GM19099 (cell line): Measurements from ENCODE around the gene MINDY4.

Source experiments
- POLR2A ChIP-seq: IDR thresholded peaks from 3 replicates; pipeline ENCODE4 v1.6.1; 2011; ENCODE audit warnings: low read depth; ENCODE audit not compliant: insufficient read length; ENCODE audit errors: extremely low read depth

Gene MINDY4

DNA sequence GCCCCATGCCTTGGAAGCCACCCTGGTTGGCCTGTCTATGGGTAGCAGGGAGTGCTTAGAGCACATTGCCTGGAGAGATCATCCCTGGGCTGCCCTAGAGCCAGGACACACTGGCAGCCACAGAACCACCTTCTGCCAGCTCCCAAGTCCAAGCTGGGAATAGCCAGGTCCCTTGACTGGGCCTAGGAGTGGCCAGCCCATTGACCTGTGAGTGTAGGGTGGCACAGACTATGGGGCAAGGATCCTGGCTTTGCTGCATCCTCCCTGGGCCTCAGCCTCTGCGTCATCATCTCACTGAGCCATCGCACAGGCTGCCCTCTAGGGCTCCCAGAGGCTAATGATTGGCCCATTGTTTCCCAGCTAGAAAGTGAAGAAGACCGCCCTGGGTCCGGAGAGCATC is 147.5 kb downstream of the MINDY4 start:
- no peak for TF ChIP-seq POLR2A

GRCh38 chr7:30920021-30920583 is 148.9 kb downstream of the MINDY4 start:
- TF ChIP-seq POLR2A, result no peak

DNA sequence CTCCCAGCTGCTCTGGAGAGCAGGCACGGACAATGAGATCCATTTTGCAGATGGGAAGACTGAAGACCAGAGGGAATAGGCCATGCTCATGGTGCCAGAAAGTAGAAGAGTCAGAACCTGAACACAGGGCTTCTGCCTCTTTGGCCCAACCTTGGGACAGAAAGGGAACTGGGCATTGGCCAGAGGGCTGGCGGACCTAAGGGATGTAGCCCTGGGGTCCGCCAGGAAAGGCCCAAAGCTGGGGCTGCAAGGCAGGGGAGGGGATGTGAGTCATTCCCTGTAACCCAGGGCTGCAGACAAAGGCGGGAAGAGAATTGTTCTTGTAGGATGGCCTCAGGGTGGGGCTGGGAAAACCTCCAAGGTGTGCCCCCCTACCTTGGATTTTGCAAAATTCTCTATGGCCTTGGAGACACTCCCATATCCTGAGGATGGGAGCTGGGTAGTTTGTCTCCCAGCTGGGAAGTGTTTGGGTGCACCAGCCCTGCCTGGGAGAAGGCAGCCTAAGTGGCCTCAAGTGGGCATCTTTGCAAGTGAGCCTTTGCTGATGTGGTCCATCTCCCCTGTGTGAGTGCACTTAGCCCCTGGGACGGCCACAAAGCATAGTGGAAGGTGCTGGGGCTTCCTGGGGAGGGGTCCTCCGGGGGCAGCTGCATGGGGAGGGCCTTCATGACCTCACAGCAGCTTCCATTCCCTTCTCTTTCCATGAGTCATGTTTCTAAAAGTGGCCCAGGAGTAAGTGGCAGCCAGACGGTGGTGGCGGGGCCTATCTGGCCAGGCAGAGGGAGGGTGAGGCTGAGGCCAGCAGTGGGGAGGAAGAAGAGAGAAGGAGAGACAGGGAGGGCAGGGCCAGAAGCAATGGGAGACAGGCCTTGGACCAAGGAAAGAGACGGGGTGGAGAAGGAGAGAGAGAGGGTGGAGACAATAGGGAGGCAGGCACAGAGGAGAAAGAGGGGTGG is 149.6 kb downstream of the MINDY4 start:
- no peak for TF ChIP-seq POLR2A

DNA sequence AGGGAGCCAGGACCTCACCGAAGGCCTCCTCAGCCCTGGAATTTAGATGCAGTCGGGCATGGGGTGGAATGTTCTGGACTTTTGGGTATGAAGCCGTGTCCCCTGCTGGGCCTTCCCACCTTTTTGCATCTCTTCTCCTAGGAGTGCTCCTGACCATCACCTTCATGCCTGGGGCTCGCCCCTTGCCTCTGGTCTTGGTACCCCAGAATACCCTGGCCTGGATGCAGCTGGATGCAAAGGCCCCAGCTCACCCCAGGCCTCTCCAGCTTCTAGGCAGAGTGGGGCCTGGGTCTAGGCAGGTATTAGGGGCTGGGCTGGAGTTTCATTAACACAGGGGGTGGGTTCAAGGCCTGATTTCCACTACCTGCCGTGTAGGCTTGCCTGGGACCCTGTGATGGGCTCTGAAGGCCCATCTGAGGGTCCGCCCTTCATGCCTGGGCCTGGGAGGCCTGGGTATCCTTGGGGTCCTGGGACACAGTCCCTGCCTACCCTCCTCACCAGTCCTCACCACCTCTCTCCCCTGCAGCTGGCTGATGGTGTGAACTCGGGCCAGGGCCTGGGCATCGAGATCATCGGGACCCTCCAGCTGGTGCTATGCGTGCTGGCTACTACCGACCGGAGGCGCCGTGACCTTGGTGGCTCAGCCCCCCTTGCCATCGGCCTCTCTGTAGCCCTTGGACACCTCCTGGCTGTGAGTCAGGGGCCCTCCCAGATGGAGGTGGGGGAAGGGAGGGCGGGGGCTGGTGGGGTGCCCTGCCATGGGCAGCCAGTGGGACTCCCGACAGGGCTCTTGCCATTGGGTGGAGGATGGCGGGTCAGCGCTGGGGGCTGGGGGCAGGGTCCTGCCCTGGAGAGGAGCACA is 150.6 kb downstream of the MINDY4 start:
- TF ChIP-seq POLR2A, result no peak

- TF ChIP-seq POLR2A, result no peak
Observed at GRCh38 chr7:30922596-30922995, 151.4 kb downstream of the MINDY4 start.

DNA sequence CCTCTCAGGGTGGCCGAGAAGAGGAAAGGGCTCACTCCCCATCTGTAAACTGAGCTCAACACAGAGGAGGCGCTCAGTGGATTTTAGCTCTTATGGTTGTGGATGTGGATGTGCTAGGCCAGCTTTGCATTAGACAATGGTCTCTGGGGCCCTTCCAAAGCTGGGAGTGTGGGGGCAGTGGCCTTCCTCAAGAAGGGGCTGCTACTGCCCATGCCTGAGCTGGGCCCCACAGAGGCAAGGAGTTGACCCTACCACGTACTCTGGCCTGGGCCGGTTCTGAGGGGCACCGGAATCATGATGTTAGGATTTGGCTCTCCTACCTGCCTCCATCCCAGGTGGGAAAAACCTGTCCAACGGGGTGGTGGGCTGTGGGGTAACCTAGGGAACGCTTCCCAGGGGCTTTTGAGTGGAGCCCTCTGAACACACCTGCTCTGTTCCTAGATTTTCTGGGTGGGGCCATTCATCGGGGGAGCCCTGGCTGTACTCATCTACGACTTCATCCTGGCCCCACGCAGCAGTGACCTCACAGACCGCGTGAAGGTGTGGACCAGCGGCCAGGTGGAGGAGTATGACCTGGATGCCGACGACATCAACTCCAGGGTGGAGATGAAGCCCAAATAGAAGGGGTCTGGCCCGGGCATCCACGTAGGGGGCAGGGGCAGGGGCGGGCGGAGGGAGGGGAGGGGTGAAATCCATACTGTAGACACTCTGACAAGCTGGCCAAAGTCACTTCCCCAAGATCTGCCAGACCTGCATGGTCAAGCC is 152.0 kb downstream of the MINDY4 start:
- TF ChIP-seq POLR2A, result no peak

DNA sequence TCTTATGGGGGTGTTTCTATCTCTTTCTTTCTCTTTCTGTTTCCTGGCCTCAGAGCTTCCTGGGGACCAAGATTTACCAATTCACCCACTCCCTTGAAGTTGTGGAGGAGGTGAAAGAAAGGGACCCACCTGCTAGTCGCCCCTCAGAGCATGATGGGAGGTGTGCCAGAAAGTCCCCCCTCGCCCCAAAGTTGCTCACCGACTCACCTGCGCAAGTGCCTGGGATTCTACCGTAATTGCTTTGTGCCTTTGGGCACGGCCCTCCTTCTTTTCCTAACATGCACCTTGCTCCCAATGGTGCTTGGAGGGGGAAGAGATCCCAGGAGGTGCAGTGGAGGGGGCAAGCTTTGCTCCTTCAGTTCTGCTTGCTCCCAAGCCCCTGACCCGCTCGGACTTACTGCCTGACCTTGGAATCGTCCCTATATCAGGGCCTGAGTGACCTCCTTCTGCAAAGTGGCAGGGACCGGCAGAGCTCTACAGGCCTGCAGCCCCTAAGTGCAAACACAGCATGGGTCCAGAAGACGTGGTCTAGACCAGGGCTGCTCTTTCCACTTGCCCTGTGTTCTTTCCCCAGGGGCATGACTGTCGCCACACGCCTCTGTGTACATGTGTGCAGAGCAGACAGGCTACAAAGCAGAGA is 152.7 kb downstream of the MINDY4 start:
- TF ChIP-seq POLR2A, result no peak

DNA sequence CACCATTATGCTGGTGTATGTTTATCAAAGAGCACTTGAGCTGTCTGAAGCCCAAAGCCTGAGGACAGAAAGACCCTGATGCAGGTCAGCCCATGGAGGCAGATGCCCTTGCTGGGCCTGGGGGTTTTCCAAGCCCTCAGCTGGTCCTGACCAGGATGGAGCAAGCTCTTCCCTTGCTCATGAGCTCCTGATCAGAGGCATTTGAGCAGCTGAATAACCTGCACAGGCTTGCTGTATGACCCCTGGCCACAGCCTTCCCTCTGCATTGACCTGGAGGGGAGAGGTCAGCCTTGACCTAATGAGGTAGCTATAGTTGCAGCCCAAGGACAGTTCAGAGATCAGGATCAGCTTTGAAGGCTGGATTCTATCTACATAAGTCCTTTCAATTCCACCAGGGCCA is 153.4 kb downstream of the MINDY4 start:
- no peak for TF ChIP-seq POLR2A

- TF ChIP-seq POLR2A, result no peak
Observed at GRCh38 chr7:30925117-30925516, 153.9 kb downstream of the MINDY4 start.

- TF ChIP-seq POLR2A, result no peak
Observed at GRCh38 chr7:30925913-30926312, 154.7 kb downstream of the MINDY4 start.

DNA sequence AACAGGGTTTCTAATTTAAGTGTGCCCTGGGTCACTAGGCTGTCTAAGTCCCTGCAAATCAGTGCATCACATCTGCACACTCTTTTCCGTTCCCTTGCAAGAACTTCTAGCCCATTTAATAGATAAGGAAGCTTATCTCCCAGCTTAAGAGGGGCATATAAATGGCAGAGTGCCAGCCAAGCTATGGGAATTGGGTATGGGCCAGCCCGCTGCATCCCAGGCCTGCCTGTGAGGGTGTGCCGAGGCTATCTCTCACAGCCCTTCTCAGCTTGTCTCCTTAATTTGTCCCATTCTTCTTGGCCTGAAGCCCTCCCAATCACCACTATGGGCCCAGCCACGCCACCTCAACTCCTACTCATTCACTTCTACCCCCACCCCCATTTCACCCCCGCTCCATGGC is 155.1 kb downstream of the MINDY4 start:
- TF ChIP-seq POLR2A, result no peak

DNA sequence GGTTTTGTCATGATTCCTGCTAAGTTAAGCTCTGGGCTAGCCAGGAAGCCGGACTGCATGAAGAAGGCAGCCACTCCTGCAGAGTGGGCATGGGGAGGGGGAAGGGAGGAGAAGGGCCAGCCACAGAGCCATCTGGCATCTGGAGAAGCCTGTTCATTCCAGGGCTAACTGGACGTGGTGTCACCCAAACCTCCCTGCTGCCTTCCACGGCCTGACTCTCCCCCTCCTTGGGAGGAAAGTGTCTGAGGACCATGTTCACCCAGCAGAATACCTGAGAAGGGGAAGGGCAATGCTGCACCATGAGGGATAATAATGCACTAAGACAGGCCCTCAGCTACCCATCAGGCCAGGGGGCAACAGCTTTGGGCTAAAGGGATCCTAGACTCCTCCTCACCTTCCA is 155.8 kb downstream of the MINDY4 start:
- no peak for TF ChIP-seq POLR2A

DNA sequence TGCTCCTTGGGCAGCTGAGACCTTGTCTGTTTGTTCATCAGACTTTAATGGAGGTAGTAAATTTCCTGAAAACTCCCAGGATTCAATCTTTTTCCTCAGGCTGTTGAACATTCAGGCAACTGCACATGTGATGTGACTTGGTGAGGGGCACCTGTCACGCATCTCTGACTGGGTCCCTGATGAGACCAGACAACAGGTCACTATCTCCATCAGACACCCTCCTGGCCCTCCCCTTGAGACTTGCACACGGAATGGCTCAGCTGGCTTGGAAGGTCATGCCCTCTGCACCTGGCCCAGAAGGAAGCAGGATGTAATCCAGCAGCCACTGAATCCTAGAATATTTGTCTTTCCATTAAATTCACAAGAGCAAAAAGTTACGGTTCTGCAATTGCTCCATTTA is 156.3 kb downstream of the MINDY4 start:
- no peak for TF ChIP-seq POLR2A

DNA sequence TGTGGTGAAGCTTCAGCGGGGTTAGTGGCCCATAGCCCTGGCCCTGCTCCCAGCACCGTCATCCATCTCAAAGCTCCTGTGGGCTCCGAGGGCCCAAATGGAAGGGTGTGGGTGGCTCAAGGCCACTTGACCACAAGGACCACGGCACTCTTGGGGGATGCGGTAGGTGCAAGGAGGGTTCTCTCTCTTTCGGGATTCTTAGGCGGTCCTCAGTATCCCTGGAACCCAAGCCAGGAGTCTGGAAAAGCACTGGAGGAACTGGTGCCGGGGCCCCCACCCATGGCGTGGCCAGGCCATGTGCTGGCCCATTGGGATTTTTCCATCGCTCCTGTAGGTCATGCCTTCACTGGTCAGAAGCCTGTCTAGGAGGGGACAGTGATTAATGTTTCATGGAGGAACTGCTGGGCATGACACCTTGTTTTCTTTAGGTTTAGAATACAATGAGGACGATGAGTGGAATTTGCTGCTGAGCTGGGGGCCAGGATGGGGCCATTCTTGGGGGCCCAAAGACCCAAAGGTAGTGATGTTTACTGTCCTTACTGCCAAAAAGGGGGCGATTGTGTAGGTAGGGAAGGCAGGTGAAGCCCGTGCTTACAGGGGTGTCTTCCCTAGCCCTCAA is 157.1 kb downstream of the MINDY4 start:
- TF ChIP-seq POLR2A, result no peak
